Stimulated activated naive B cell treated with anti-CD40 and anti-IgM and Interleukin-4, amounts not matched to agents 10 μg/mL and 1 μg/mL and 100 μg/mL, for 72 hours (primary cell): ENCODE data around the gene MAD2L2.
A peak's percentile ranks its signal among the peaks of the same experiment; 100 is the strongest.

ENCODE experiments used
- ATAC-seq, 2 donors: fragments of 150-1000 bp; cut with Tn5 transposase; replicated peaks; 2 replicates each; pipeline ENCODE4 v1.10.0; 2021; ENCODE audit warnings: moderate library complexity in 1 of 2
- DNase-seq: peaks from one replicate; pipeline ENCODE4 v3.0.0; 2021
- H3K27ac Mint-ChIP-seq: one replicate; pipeline ENCODE4 v1.8.0; 2022; ENCODE audit warnings: mild to moderate bottlenecking, mixed read lengths
- H3K27me3 Mint-ChIP-seq, 2 donors: one replicate each; pipeline ENCODE4 v1.8.0; 2022; ENCODE audit warnings: mixed read lengths in 2 of 2
- H3K36me3 Mint-ChIP-seq, 2 donors: one replicate each; pipeline ENCODE4 v1.8.0; 2022; ENCODE audit warnings: mixed read lengths in 2 of 2, mild to moderate bottlenecking in 1 of 2
- H3K4me1 Mint-ChIP-seq, 2 donors: one replicate each; pipeline ENCODE4 v1.8.0; 2022; ENCODE audit warnings: mixed read lengths in 2 of 2, mild to moderate bottlenecking in 1 of 2
- H3K4me3 Mint-ChIP-seq, 2 donors: one replicate each; pipeline ENCODE4 v1.8.0; 2022; ENCODE audit warnings: mild to moderate bottlenecking in 2 of 2, mixed read lengths in 2 of 2, moderate library complexity in 1 of 2
- H3K9me3 Mint-ChIP-seq, 2 donors: one replicate each; pipeline ENCODE4 v1.8.0; 2022; ENCODE audit warnings: mixed read lengths in 2 of 2, mild to moderate bottlenecking in 1 of 2

Gene MAD2L2

DNA sequence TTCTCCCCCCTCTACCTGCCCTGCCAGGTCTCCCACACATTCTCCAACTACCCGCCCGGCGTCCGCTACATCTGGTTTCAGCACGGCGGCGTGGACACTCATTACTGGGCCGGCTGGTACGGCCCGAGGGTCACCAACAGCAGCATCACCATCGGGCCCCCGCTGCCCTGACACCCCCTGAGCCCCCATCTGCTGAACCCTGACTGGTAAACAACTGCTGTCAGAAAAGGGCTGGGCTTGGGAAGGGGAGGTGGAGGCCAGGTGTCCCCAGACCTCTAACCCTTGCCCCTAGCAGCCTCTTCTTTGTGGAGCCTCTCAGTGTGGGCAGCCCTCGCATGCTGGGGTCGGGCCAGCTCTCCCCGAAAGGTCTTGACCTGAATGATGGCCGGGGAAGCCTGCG, 19.8 kb downstream of the MAD2L2 start:
- Mint-ChIP-seq H3K4me1 (peaks cover 1 to 18% of the 10 kb centered on the region in 2 donors), H3K27ac (no peak overlapping the region), H3K36me3 (peaks cover 18 to 21% of the 10 kb centered on the region in 2 donors), H3K27me3 (no peaks in the 10 kb centered on the region), H3K4me3 (no peak overlapping the region), H3K9me3 (no peaks in the 10 kb centered on the region)
- no peak for DNase-seq
- no peak for ATAC-seq

- peaks cover 18 to 21% of the 10 kb centered on the region in 2 donors for H3K36me3 Mint-ChIP-seq
- no peaks in the 10 kb centered on the region for H3K9me3 Mint-ChIP-seq
- no peaks in the 10 kb centered on the region for H3K27me3 Mint-ChIP-seq
- peaks cover 4 to 23% of the 10 kb centered on the region in 2 donors for H3K4me1 Mint-ChIP-seq
- ATAC-seq (no peak), DNase-seq (no peak)
- no peak overlapping the region for H3K4me3 Mint-ChIP-seq
- H3K27ac Mint-ChIP-seq, result no peak overlapping the region
Observed at GRCh38 chr1:11659748-11660147, 21.2 kb downstream of the MAD2L2 start.

GRCh38 chr1:11658542-11658941, 22.4 kb downstream of the MAD2L2 start:
- H3K4me1 Mint-ChIP-seq, result peaks cover 4 to 19% of the 10 kb centered on the region in 2 donors
- DNase-seq (no peak), ATAC-seq (no peak)
- H3K27ac Mint-ChIP-seq, result no peak overlapping the region
- H3K9me3 Mint-ChIP-seq, result no peaks in the 10 kb centered on the region
- H3K36me3 Mint-ChIP-seq, result peaks cover 18 to 21% of the 10 kb centered on the region in 2 donors
- H3K27me3 Mint-ChIP-seq, result no peaks in the 10 kb centered on the region
- H3K4me3 Mint-ChIP-seq, result no peak overlapping the region

DNA sequence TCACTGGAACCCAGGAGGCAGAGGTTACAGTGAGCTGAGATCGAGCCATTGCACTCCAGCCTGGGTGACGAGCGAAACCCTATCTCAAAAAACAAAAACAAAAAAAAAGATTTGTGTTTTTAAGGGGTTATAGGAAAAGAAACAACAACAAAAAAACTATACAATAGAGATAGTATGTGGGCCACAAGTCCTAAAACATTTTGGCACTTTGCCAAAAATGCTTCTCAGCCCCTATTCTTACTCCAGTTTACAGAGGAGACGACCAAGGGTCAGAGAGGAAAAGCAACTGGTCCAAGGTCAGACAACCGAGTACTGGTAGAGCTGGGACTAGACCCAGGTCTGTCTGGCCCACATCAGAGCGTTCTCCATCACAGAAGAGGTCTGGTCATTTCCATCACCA, 23.3 kb downstream of the MAD2L2 start:
- no peak for DNase-seq
- Mint-ChIP-seq H3K36me3 (peaks cover 18 to 21% of the 10 kb centered on the region in 2 donors), H3K27ac (no peak overlapping the region), H3K27me3 (no peaks in the 10 kb centered on the region), H3K4me3 (no peak overlapping the region), H3K9me3 (no peaks in the 10 kb centered on the region), H3K4me1 (peaks cover 4 to 18% of the 10 kb centered on the region in 2 donors)
- ATAC-seq, result no peak

DNA sequence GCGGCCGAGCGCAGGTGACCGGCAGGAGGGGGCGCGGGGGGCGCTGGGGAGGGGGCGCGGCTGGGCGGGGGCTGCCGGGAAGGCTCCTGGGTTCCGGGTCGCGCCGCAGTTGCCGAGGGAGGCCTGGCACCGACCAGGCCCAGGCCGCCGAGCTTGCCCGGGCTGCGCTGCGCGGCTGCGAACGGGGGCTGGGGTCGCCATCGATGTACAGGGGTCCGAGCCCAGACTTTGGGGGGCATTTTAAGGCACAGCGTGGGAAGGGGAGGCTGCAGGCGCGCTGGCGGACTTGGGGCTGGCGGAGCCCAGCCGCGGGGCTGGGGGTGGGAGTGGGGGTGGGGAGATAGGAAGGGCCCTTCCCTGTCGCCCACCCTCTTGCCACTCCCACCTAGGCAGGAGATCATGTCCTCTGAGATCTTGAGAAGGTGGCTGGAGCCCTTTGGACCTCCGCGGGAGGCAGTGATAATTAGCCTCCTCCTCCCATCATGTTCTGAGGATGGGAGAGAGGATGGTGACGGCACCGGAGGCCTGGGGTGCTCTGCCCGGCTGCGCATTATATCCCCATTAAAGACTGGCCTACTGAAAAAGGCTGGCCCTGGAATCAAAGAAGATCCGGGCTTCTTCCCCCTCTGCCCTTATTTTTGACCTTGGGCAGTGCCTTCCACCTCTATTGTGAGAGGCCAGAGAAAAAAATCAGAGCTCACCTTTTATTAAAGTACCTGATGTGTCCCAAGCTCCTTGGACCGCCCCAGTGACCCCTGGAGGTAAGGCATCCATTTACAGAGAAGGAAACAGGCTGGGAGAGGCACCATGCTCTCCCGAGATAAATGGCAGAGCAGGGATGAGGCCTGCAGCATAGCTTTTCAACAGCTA, 25.8 kb downstream of the MAD2L2 start:
- no peaks in the 10 kb centered on the region for H3K9me3 Mint-ChIP-seq
- peaks cover 12 to 23% of the 10 kb centered on the region in 2 donors for H3K4me1 Mint-ChIP-seq
- peak overlapping the region; percentile 80 to 87 for H3K4me3 Mint-ChIP-seq
- no peak overlapping the region for H3K27ac Mint-ChIP-seq
- peaks cover 4 to 9% of the 10 kb centered on the region in 2 donors for H3K36me3 Mint-ChIP-seq
- no peak for DNase-seq
- ATAC-seq, result peak; percentile 36 to 44
- H3K27me3 Mint-ChIP-seq, result peaks cover 0 to under 1% of the 10 kb centered on the region in 2 donors

DNA sequence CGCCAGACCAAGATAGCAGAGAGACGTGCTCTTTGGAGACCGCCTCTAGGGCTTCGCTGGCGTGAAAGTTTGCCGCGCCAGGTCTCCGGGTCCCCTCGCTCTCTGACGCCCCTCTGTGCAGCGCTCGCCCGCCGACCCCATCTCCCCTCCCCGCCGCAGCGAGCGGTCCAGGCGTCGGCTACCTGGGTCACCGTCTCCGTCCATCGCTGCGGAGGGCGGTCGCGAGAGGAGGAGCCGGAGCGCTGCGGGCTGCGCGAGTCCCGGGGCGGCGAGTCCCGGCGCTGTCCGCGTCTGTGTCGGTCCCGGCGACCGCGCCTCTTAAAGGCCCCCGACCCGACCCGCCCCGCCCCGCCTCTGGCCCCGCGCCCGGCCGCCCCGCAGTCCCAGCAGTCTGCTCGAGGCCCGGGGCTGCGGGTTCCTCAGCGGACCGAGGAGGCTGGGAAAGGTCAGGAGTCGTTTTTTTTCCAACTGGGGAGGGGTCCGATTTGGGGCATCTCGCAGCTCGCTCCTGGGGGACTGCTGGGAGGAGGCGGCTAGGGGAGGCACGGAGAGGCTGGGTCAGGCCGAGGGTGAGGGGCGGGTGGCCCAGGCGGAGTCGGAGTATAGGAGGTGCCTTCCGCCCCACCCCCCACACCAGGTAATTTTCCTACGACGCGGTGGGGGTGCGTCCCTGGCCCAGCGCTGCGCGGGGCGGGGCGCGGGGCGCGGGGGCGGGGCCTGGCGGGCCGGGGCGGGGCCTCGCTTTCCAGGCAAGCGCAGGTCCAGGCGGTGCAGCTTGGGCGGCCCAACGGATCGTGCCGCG, 26.6 kb downstream of the MAD2L2 start, which contains the start of the genes FBXO2 and FBXO44:
Gene FBXO2, minus strand, starts transcription at position 293 of the 802 bp plus-strand sequence. Its CDS starts 89 bp downstream, at position 204.
Gene FBXO44, plus strand, starts transcription at position 741 of the 802 bp plus-strand sequence. CDS start 959 bp downstream, outside the sequence.
- ATAC-seq (peak; percentile 73 to 83), DNase-seq (no peak)
- H3K36me3 Mint-ChIP-seq, result peaks cover 4 to 7% of the 10 kb centered on the region in 2 donors
- peak within 1 kb of the TSS; percentile 80 to 87 for H3K4me3 Mint-ChIP-seq
- no peaks in the 10 kb centered on the region for H3K9me3 Mint-ChIP-seq
- H3K4me1 Mint-ChIP-seq, result peaks cover 17 to 30% of the 10 kb centered on the region in 2 donors
- peak within 1 kb of the TSS; percentile 20 for H3K27ac Mint-ChIP-seq
- peaks cover 5 to 7% of the 10 kb centered on the region in 2 donors for H3K27me3 Mint-ChIP-seq

DNA sequence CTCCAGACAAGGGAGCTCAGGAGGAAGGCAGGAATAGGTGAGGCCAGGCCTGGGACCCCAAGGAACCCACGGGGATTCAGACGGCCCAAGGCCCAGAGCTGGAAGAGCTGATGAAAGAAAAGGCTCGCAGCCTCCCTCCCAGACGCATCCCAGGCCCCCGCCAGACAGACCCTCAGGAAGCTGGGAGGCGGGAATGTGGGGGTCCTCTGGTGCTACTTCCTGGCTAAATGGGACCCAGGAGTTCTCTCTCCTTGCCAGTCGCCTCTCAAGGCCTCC, 27.1 kb downstream of the MAD2L2 start:
- no peak for ATAC-seq
- Mint-ChIP-seq H3K36me3 (peaks cover 4 to 7% of the 10 kb centered on the region in 2 donors), H3K4me3 (peak overlapping the region; percentile 44 to 87), H3K9me3 (no peaks in the 10 kb centered on the region), H3K27me3 (peaks cover 5 to 7% of the 10 kb centered on the region in 2 donors), H3K27ac (peak overlapping the region; percentile 20), H3K4me1 (peaks cover 17 to 30% of the 10 kb centered on the region in 2 donors)
- no peak for DNase-seq

GRCh38 chr1:11653101-11653860, 27.7 kb downstream of the MAD2L2 start:
- peaks cover 4 to 7% of the 10 kb centered on the region in 2 donors for H3K36me3 Mint-ChIP-seq

GRCh38 chr1:11652203-11652780, 28.7 kb downstream of the MAD2L2 start:
- ATAC-seq, result no peak
- Mint-ChIP-seq H3K27ac (peak overlapping the region; percentile 39), H3K4me3 (no peak overlapping the region), H3K9me3 (no peaks in the 10 kb centered on the region), H3K27me3 (peaks cover 5 to 7% of the 10 kb centered on the region in 2 donors), H3K4me1 (peaks cover 17 to 30% of the 10 kb centered on the region in 2 donors), H3K36me3 (peaks cover 0 to 2% of the 10 kb centered on the region in 2 donors)
- no peak for DNase-seq

More at GRCh38 chr1:11653101-11653860, 27.7 kb downstream of the MAD2L2 start:
- no peaks in the 10 kb centered on the region for H3K9me3 Mint-ChIP-seq
- no peak overlapping the region for H3K27ac Mint-ChIP-seq
- H3K27me3 Mint-ChIP-seq, result peaks cover 5 to 7% of the 10 kb centered on the region in 2 donors
- H3K4me1 Mint-ChIP-seq, result peaks cover 17 to 30% of the 10 kb centered on the region in 2 donors
- ATAC-seq, result no peak
- DNase-seq, result no peak
- H3K4me3 Mint-ChIP-seq, result peak overlapping the region; percentile 44 to 87

GRCh38 chr1:11651017-11651416, 29.9 kb downstream of the MAD2L2 start:
- peaks cover 17 to 30% of the 10 kb centered on the region in 2 donors for H3K4me1 Mint-ChIP-seq
- H3K4me3 Mint-ChIP-seq, result peak overlapping the region; percentile 64 to 73
- no peaks in the 10 kb centered on the region for H3K9me3 Mint-ChIP-seq
- ATAC-seq (no peak), DNase-seq (no peak)
- H3K36me3 Mint-ChIP-seq, result no peaks in the 10 kb centered on the region
- H3K27ac Mint-ChIP-seq, result no peak overlapping the region
- H3K27me3 Mint-ChIP-seq, result peaks cover 5 to 14% of the 10 kb centered on the region in 2 donors

DNA sequence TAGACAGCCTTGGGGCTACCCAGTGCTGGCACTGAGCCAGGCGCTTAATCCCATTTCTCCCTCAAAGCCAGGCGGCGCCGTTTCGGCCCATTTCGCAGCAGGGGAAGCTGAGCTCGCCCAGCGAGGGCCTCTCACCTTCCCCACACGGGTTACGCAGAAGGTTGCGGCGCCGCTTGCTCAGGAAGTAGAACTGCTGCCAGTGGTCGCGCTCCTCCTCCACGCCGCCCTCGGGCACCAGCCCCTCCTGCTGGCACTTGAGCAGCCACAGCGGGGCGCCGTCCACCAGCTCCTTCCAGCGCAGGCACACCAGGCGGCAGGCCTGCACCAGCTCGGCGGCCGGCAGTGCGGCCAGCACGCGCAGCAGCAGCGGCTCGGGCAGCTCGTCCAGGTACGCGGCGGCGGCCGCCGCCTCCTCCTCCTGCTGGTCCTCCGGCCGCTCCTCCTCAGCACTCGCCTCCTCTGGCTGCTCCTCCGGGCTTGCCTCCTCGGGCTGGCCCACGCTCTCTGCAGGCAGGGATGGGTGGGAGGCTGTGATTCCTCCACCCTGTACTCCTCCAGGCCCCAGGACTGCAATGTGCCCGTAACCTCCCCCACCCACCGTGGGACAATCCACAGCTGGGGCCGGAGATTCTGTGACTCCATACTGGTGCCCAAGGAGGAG, 30.5 kb downstream of the MAD2L2 start:
- ATAC-seq (peak; percentile 74 to 76), DNase-seq (peak; percentile 75)
- Mint-ChIP-seq H3K27ac (peak overlapping the region; percentile 47), H3K36me3 (no peaks in the 10 kb centered on the region), H3K4me3 (peak overlapping the region; percentile 64 to 73), H3K9me3 (no peaks in the 10 kb centered on the region), H3K27me3 (peaks cover 5 to 14% of the 10 kb centered on the region in 2 donors), H3K4me1 (peaks cover 14 to 24% of the 10 kb centered on the region in 2 donors)

DNA sequence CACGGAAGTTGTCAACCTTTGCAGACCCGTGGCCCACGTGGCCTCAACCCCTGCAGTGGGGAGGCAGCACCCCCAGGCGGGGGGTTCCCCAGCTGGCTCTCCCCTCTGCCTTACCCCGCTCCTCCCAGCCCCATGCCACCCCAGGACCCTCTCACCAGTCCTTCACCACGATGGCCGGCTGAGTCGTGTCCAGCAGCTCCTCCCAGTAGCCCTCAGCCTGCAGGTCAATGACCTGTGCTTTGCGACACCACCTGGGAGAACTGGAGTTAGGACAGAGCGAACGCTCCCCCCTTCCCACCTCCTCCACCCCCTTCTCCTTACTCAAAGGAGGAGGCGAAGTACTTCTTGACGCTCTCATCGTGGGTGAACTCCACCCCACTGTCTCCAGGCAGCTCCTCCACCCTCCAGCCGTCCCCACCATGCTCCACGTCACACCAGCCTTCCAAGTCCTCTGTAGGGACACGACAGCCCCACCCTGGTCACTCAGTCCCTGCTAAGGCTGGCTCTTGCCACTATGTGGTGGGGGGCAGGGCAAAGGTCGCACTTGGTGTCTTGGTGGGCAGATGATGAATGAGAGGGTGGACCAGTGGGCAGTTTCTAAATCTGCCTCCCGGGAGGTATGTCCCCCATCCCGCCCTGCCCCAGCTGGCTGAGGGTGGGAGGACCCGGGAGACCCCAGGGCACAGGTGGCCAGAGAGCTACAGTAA, 31.2 kb downstream of the MAD2L2 start:
- no peaks in the 10 kb centered on the region for H3K9me3 Mint-ChIP-seq
- H3K4me3 Mint-ChIP-seq, result peak overlapping the region; percentile 37 to 73
- H3K27me3 Mint-ChIP-seq, result peaks cover 5 to 14% of the 10 kb centered on the region in 2 donors
- no peak overlapping the region for H3K27ac Mint-ChIP-seq
- DNase-seq, result no peak
- peaks cover 14 to 18% of the 10 kb centered on the region in 2 donors for H3K4me1 Mint-ChIP-seq
- H3K36me3 Mint-ChIP-seq, result no peaks in the 10 kb centered on the region
- ATAC-seq, result no peak
